IMR-90 (cell line): ENCODE measurements around the gene ELFN2. TPM values are rescaled to one million over a fixed set of nuclear protein-coding genes. Genes with fewer than 3 reads are reported as not detected.

Experiments
- ATAC-seq: fragments of 200-7000 bp; cut with Tn5 transposase; 2 replicates; pipeline ENCODE4 v1.9.1; 2020; ENCODE audit warnings: low read depth, mild to moderate bottlenecking, moderate library complexity
- BruUV-seq: library from RNA; stranded (reverse); fragments of 400-500 nt; replicated peaks from 2 replicates; lab custom pipeline; 2021; lab: Mats Ljungman, UMichigan
- CTCF ChIA-PET: fragments of 300-600 bp; formaldehyde crosslinking; extraction: SDS; loops from one replicate; lab custom pipeline; 2021; ENCODE audit warnings: antibody characterized with exemption; lab: Yijun Ruan, JAX
- POLR2A ChIA-PET: fragments of 300-600 bp; sonication (Branson Sonifier 250); formaldehyde crosslinking; loops from one replicate; lab custom pipeline; 2022; ENCODE audit warnings: antibody characterized with exemption; ENCODE audit not compliant: unreplicated experiment; lab: Charles Lee
- DNase-seq: peaks from one replicate; pipeline ENCODE4 v3.0.0; 2013
- H2AFZ ChIP-seq: replicated peaks from 2 replicates; pipeline ENCODE3; 2013; ENCODE audit warnings: low read length, mild to moderate bottlenecking; ENCODE audit not compliant: poor library complexity
- H2AK5ac ChIP-seq: 2 replicates; pipeline ENCODE4 v1.6.1; 2013; ENCODE audit warnings: low read depth, low read length, inconsistent platforms
- H2AK9ac ChIP-seq: replicated peaks from 2 replicates; pipeline ENCODE3; 2013; ENCODE audit warnings: mild to moderate bottlenecking, low read depth, low read length, moderate library complexity; ENCODE audit not compliant: poor library complexity
- H2BK120ac ChIP-seq: 2 replicates; pipeline ENCODE4 v1.6.1; 2013; ENCODE audit warnings: low read depth, low read length, inconsistent platforms
- H2BK15ac ChIP-seq: 3 replicates; pipeline ENCODE4 v1.6.1; 2013; ENCODE audit warnings: low read depth, low read length, inconsistent platforms
- H2BK20ac ChIP-seq: 2 replicates; pipeline ENCODE4 v1.6.1; 2013; ENCODE audit warnings: low read depth, mild to moderate bottlenecking, inconsistent platforms, low read length, moderate library complexity
- H2BK5ac ChIP-seq: 2 replicates; pipeline ENCODE4 v1.6.1; 2013; ENCODE audit warnings: mild to moderate bottlenecking, low read depth, low read length, inconsistent platforms; ENCODE audit not compliant: poor library complexity, severe bottlenecking
- H3K14ac ChIP-seq: replicated peaks from 2 replicates; pipeline ENCODE4 v1.6.1; 2013; ENCODE audit warnings: low read depth, low read length, inconsistent platforms
- H3K18ac ChIP-seq: 2 replicates; pipeline ENCODE4 v1.6.1; 2013; ENCODE audit warnings: low read depth, low read length, control low read depth
- H3K23ac ChIP-seq: 2 replicates; pipeline ENCODE4 v1.6.1; 2013; ENCODE audit warnings: low read depth, low read length, inconsistent platforms
- H3K27ac ChIP-seq: 2 replicates; pipeline ENCODE4 v1.5.1; 2013; ENCODE audit warnings: mild to moderate bottlenecking, control low read depth, low read length; ENCODE audit not compliant: insufficient read depth
- H3K27me3 ChIP-seq: 2 replicates; pipeline ENCODE4 v1.6.1; 2013; ENCODE audit warnings: low read length; ENCODE audit not compliant: control insufficient read depth, insufficient read depth
- H3K36me3 ChIP-seq: 2 replicates; pipeline ENCODE4 v1.6.1; 2013; ENCODE audit warnings: low read length, mixed read lengths; ENCODE audit not compliant: control insufficient read depth, insufficient read depth
- H3K4ac ChIP-seq: 2 replicates; pipeline ENCODE4 v1.6.1; 2013; ENCODE audit warnings: low read depth, low read length, inconsistent platforms
- H3K4me1 ChIP-seq: 2 replicates; pipeline ENCODE4 v1.6.1; 2013; ENCODE audit warnings: low read length, mixed read lengths; ENCODE audit not compliant: control insufficient read depth, insufficient read depth
- H3K4me2 ChIP-seq: 2 replicates; pipeline ENCODE4 v1.6.1; 2013; ENCODE audit warnings: low read depth, mild to moderate bottlenecking, control low read depth, low read length, moderate library complexity
- H3K4me3 ChIP-seq: 2 replicates; pipeline ENCODE4 v1.5.1; 2013; ENCODE audit warnings: low read depth, mild to moderate bottlenecking, control low read depth, low read length, moderate library complexity; ENCODE audit not compliant: insufficient read depth
- H3K56ac ChIP-seq: 2 replicates; pipeline ENCODE4 v1.6.1; 2013; ENCODE audit warnings: low read length, inconsistent platforms; ENCODE audit not compliant: insufficient read depth; ENCODE audit errors: extremely low read depth
- H3K79me1 ChIP-seq, 2 experiments: 2 replicates each; pipeline ENCODE4 v1.6.1; 2013; ENCODE audit warnings: low read length in 2 of 2, inconsistent platforms in 1 of 2, low read depth in 1 of 2
- H3K9ac ChIP-seq: 2 replicates; pipeline ENCODE4 v1.6.1; 2013; ENCODE audit warnings: low read depth, low read length, control low read depth
- H3K9me1 ChIP-seq: 2 replicates; pipeline ENCODE4 v1.6.1; 2013; ENCODE audit warnings: low read length, inconsistent platforms; ENCODE audit not compliant: insufficient read depth
- H3K9me3 ChIP-seq: 2 replicates; pipeline ENCODE4 v1.6.1; 2013; ENCODE audit warnings: low read length; ENCODE audit not compliant: control insufficient read depth, insufficient read depth
- H4K20me1 ChIP-seq: 2 replicates; pipeline ENCODE4 v1.6.1; 2013; ENCODE audit warnings: low read length, inconsistent platforms; ENCODE audit not compliant: insufficient read depth
- H4K5ac ChIP-seq: 2 replicates; pipeline ENCODE4 v1.6.1; 2013; ENCODE audit warnings: mild to moderate bottlenecking, low read depth, low read length, control low read depth
- H4K8ac ChIP-seq, 2 experiments: 2 replicates each; pipeline ENCODE4 v1.6.1; 2013; ENCODE audit warnings: low read depth in 2 of 2, low read length in 2 of 2, control low read depth in 1 of 2, inconsistent platforms in 1 of 2
- H4K91ac ChIP-seq: 2 replicates; pipeline ENCODE4 v1.6.1; 2013; ENCODE audit warnings: low read depth, low read length, inconsistent platforms; ENCODE audit not compliant: insufficient read depth
- BHLHE40 ChIP-seq: fragments of 150-350 bp; IDR thresholded peaks from 2 replicates; pipeline ENCODE4 v1.6.1; 2016; ENCODE audit warnings: mild to moderate bottlenecking, low read depth, low read length
- CEBPB ChIP-seq: IDR thresholded peaks from 2 replicates; pipeline ENCODE4 v1.6.1; 2012; ENCODE audit warnings: low read depth, low read length, improper control_type of control experiment
- MXI1 ChIP-seq: IDR thresholded peaks from 2 replicates; pipeline ENCODE4 v1.6.1; 2012; ENCODE audit warnings: low read depth, mild to moderate bottlenecking, low read length, moderate library complexity, borderline replicate concordance
- WGBS, 2 experiments: methylation state at CpG; one replicate each; pipeline versions ENCODE4 v1.1.5 to v1.1.7; 2013; ENCODE audit warnings: missing lambda C conversion rate in 2 of 2; ENCODE audit not compliant: insufficient read length in 1 of 2; ENCODE audit errors: extremely low coverage in 2 of 2; 5-methylcytosine and 5-hydroxymethylcytosine counted together
- dilution Hi-C: fragments of 300-500 bp; cut with HindIII; formaldehyde crosslinking; loops from one replicate; pipeline ENCODE4 v1.14.3; 2018; ENCODE audit warnings: low sequenced_read_pairs; ENCODE audit not compliant: unreplicated experiment
- in situ Hi-C: fragments of 300-500 bp; cut with MboI; formaldehyde crosslinking; loops from 3 replicates; pipeline ENCODE4 v1.14.3; 2019; ENCODE audit warnings: low sequenced_read_pairs, inconsistent platforms, mixed read lengths
- intact Hi-C: fragments of 100-400 bp; cut with micrococcal nuclease; formaldehyde crosslinking; loops from 2 replicates; pipeline ENCODE4 v1.10.0; 2022
- polyA plus RNA-seq, 3 experiments: library from polyadenylated mRNA; depleted of rRNA; stranded (reverse); fragments of >200 nt; gene quantifications; 2 replicates each; pipeline ENCODE4 v1.2.3, GENCODE V29; 2012; ENCODE audit warnings: low replicate concordance in 1 of 3
- total RNA-seq: library from RNA; depleted of rRNA; stranded (reverse); fragments of >200 nt; gene quantifications from 2 replicates; pipeline ENCODE4 v1.2.3, GENCODE V29; 2012

Gene ELFN2
- total and polyA plus RNA-seq, 2 of the 4 experiments (the other 2 are of a cell fraction): 0.72 to 5.0 TPM

DNA sequence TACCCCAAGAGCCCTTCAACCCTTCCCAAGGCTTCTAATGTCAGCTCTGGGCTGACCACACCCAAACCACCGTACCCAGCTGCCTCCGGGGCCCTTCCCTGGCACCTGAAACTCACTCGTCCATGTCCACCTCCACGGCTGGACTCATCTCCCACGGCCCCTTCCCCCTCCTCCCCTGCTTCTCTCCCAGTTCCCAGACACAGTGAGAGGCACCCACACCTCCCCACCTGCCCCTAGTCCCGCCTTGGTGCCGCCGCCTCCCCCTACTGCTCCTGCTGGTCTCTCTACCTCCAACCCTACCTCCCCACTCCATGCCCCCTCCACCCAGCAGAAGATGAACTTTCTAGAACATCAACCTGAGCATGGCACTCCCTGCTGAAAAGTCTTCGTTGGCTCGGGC lies 39.5 kb downstream of the ELFN2 start:
- no peak overlapping the region for H2BK5ac ChIP-seq
- no peak overlapping the region for H2BK15ac ChIP-seq
- no peak overlapping the region for H2AK9ac ChIP-seq
- no peak overlapping the region for H3K27ac ChIP-seq
- ChIA-PET POLR2A (no interaction called here), CTCF (no interaction called here)
- no peaks in the 10 kb centered on the region for H3K4me1 ChIP-seq
- H2AFZ ChIP-seq: no peak overlapping the region
- DNase-seq (no peak), ATAC-seq (no peak)
- 64% methylated on average over 10 of the region's 10 CpGs; no CpG with 5 or more reads in 1 of the 2 experiments for WGBS, 2 experiments
- no peak overlapping the region for H3K18ac ChIP-seq
- no peak overlapping the region for H4K91ac ChIP-seq
- in situ Hi-C loops (no loop called here), dilution Hi-C loops (no loop called here), intact Hi-C loops (no loop called here)
- no peak overlapping the region for H2BK20ac ChIP-seq
- no peaks in the 10 kb centered on the region for H3K9me3 ChIP-seq
- H3K9me1 ChIP-seq: no peaks in the 10 kb centered on the region
- no peak overlapping the region for H3K23ac ChIP-seq
- H4K20me1 ChIP-seq: peaks cover 8% of the 10 kb centered on the region
- no peak overlapping the region for H3K4me3 ChIP-seq
- no peak overlapping the region for H2BK120ac ChIP-seq
- H3K27me3 ChIP-seq: no peaks in the 10 kb centered on the region; the same call in 1 of the 2 replicates
- H3K79me1 ChIP-seq: 0 out of 4 replicates have a peak, but pooled peaks cover 0 to 5% of the 10 kb centered on the region in 2 experiments
- no peak for TF ChIP-seq CEBPB
- no peak for TF ChIP-seq MXI1
- TF ChIP-seq BHLHE40: no peak
- no peak overlapping the region for H3K14ac ChIP-seq
- H3K36me3 ChIP-seq: no peaks in the 10 kb centered on the region
- H2AK5ac ChIP-seq: no peak overlapping the region
- H3K4ac ChIP-seq: no peak overlapping the region
- no peak overlapping the region for H3K4me2 ChIP-seq
- no peak overlapping the region for H4K5ac ChIP-seq
- no peak overlapping the region for H3K9ac ChIP-seq
- BruUV-seq: no TSS peak
- no peak overlapping the region for H4K8ac ChIP-seq
- no peak overlapping the region for H3K56ac ChIP-seq
